ENCODE results near the gene DAND5.

DAND5 gene

DNA sequence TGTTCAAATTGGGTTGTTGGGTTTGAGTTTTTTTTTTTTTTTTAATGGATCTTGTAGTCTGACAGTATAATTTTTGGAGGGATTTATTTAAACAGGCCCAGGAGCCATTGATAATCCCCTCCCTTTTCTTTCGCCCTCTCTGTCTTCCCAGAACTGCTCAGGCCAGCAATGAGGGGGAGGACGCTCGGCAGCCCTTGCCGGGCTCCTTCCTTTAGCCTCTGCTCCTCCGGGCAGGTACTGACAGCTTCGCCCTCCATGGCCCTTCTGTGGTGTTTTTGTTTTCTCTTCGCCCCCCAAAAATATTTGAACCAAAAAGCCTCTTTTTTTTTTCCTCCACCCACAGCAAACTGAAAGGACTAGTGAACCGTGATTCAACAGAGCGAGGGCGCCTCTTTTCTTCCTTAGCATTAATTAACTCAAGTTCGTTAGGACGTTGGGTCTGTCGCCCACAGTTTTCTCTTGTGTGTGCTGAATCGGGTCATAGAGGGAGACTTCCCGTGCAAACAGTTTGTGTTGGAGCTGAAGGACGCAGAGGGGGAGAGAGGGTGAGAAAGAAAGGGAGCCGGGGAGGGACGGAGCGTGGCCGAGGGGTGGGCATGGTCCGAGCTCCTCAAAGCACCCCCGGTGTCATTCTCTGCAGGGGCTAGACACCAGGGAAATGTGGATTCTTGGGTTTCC, 47.4 kb downstream of the DAND5 start:
- TF ChIP-seq GATA1 (IDR thresholded peaks at IDR 0.05; ENCODE audit: low read depth, low read length) (no peak), POLR2A (IDR thresholded peaks at IDR 0.05; ENCODE audit: low read length) (no peak)
- no peak for DNase-seq

DNA sequence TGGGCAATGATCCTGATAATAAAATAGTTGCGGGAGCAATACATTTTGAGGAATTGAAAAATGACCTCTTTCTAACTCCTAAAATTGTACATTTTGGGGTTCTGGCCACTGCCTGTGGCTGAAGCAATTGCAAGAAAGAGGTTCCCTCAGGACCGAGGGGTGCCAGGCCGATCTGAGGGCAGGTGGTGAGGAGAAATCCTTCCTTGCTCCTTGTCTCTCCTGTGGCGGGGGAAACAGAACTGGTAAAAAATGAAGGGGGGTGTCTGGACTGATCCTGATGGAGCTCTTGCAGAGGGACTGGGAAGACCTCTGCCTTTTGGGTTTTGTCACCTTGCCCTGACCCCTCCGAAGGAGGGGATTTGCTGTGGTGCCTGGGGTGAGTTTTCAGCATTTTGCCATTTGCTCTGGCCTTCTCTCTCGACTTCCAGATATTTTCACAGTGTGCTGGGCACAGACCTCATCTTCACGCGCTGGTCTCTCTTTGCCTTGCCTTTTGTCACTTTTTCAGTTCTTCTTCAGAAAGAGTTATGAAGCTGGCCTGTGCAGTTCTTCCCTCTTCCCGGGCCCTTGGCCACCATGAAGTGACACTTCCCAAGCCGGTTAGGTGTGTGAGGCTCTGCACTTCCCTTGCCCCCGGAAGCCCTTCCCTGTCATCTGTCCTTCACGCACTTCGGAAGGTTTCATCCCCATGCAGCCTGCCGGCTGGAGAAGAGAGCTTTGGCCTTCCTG, 48.1 kb downstream of the DAND5 start:
- no peak for TF ChIP-seq GATA1 (IDR thresholded peaks at IDR 0.05; ENCODE audit: low read depth, low read length)
- no peak for TF ChIP-seq POLR2A (IDR thresholded peaks at IDR 0.05; ENCODE audit: low read length)
- no peak for DNase-seq

DNA sequence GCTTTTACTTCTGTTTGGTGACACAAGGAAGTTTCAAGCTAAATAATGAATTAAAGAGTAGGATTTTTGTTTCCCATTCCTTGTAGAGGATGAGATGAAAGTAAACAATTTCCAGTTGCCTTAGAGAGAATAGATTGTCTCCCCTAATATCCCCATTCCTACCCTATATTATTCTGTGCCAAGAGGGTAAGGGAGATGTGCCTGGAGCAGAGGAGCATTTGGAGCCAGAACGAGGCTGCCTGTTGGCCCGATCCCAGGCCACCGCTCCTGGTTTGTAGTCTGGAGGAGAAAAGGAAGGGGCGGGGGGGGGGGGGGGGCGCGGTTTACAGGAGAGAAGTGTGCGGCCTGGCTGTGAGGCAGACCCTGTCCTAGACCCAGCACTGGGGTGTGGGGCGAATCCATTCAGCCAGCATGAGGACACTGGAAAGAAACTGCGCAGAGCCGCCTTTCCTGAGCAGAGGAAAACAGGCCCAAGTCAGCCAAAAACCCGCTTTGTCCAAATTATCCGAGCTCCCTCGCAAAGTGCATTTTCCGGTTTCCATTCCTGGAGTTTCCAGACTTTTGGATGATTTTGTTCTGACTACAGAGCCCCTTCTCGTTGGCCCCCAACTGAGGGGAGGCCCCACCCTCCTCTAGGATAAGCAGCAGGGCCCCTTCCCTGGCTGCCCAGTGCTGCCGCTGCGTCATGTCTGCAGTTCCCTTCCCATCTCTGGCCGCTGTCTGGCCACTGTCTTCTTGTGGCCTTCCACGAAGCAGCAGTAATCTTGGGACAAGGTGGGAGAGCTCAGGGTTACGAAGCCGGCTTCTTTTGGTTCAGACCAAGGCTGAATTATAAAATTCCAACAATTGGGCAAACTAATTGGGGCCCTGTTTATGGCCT, 48.9 kb downstream of the DAND5 start:
- DNase-seq = no peak
- TF ChIP-seq GATA1 (IDR thresholded peaks at IDR 0.05; ENCODE audit: low read depth, low read length) = no peak

DNA sequence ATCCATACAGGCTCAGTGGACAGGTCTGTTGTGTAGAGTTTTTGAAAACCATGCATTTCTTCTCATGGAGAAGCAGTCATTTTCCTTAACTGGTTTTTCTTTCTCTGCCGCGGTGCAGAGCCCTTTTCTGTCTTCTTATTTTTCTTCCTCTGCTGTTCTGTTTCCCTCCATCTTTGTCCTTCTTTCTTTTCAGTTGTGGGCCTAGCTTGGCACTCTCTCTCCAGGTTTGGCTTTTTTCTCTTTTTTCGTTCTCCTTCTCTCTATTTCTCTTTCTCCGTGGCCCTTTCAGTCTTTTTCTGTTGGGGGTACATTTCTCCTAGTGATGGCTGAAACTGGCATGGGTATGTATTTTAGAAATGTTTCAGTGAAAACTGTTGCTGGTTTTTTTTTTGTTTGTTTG, 50.0 kb downstream of the DAND5 start:
- no peak for DNase-seq
- TF ChIP-seq GATA1 (IDR thresholded peaks at IDR 0.05; ENCODE audit: low read depth, low read length) (no peak), POLR2A (IDR thresholded peaks at IDR 0.05; ENCODE audit: low read length) (no peak)

DNA sequence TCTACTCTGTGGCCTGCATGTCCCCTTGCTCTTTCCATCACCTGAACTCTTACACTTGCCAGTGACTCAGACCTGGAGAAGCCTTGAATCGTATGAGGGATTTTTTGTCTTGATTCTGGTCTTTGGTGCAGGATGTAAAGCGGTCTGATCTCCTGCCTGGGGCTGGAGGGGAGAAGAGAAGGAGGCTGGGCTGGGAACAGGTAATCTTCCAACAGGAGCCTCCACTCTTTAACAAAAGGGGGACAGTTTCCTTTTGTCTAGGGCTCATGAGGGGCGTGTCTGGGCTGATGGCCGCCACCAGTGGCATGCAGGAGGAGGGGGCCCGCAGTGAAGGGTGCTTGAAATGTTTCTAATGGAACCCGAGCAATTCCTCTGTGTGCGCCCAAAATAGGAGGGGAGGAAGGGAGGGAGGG, 50.6 kb downstream of the DAND5 start:
- no peak for DNase-seq
- TF ChIP-seq GATA1 (IDR thresholded peaks at IDR 0.05; ENCODE audit: low read depth, low read length) = no peak
- no peak for TF ChIP-seq POLR2A (IDR thresholded peaks at IDR 0.05; ENCODE audit: low read length)

DNA sequence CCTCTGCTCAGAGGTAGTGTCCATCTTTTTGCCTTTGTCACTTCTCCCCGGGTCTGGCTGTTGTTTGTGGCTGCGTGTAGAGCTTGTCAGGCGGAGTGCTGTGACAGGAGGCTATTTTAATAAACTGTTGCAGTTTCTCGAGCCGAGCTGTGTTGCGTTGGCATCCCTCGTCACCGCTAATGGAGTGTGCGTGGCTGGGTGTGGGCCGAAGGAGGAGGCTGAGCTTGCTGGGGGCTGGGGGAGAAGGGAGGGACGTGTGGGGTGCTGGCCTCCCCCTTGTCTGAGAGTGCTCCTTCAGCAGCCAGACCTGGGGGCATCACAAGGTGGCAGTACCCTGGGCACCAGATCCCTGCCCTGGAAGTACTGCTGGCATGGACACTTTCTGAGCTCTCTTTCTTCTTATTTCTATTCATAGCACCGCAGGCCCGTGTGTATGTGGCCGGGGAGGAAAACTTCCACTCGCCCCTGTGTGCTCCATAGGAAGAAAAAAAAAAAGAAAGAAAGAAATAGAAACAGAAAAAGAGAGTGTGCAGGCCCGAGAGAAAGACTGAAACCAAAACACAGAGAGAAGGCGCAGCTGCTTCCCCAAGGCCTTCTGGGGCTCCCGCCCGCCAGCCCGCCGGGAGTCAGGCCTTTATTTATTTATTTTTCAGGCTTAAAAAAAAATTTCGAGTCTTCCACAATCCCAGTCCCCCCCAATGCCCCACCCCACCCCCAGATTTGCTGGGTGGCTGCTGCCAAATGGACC, 52.9 kb downstream of the DAND5 start:
- no peak for DNase-seq
- TF ChIP-seq GATA1 (IDR thresholded peaks at IDR 0.05; ENCODE audit: low read depth, low read length) (no peak), POLR2A (IDR thresholded peaks at IDR 0.05; ENCODE audit: low read length) (no peak)

DNA sequence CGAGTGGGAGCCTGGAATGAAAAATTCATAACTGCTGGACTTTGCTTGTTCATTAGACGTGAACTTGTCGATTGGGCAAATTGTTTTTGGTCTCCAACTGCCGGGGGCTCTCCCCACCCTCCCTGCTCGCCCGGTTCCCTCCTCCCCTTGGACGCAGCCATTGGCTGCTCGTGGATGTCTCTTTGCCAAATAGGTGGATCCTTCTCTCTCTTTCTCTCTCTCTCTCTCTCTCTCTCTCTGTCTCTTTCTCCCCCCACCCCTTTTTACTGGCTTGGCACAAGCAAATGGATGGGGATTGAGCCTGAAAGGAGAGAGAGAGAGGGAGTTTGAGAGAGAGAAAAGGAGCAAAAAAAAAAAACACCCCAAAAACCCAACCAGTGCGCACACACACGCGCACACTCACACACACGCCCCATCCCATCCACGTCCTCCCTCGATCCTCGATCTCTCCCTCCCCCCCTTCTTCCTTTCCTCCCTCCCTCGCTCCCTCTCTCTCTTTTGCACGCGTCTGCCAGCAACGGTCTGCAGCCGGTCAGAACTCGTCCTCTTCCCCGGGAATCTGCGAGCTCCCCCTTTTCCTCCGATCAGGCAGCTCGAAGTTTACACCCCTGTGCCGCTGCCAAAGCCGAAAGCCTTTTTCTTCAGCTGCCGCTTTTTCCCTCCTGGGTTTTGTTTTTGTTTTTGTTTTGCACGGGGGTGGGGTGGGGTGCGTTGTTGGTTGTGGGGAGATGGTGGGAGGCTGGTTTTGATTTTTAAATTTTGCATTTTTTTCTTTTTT, 53.7 kb downstream of the DAND5 start:
- no peak for TF ChIP-seq GATA1 (IDR thresholded peaks at IDR 0.05; ENCODE audit: low read depth, low read length)
- peak; percentile 35 for TF ChIP-seq POLR2A (IDR thresholded peaks at IDR 0.05; ENCODE audit: low read length)
- peak in 1 of 2 experiments; percentile 41 for DNase-seq

DNA sequence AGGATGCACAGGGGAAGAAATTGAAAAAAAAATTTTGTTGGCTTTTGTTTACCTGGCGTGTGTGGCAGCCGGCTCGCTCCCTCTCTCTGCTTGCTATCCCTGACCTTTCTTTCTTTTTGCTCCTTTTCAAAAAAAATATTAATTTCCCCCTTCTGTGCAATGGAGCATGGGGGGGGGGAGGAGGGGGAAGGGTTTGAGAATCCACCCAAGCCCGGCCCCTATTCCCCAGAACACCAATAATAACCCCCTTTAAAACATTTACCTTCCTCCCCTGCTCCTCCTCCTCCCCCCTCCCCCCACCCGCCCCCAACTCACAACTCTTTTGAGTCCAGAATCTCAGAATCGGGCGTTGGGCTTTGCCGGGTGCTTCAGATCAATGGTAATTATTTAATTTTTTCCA, 54.3 kb downstream of the DAND5 start:
- no peak for DNase-seq
- TF ChIP-seq GATA1 (IDR thresholded peaks at IDR 0.05; ENCODE audit: low read depth, low read length) (no peak), POLR2A (IDR thresholded peaks at IDR 0.05; ENCODE audit: low read length) (no peak)
